GM08714 (cell line): ENCODE measurements around the gene BTN2A1.
"Not testable (repeated sequence)": the region's sequence is repeated elsewhere in the genome, so short reads cannot be mapped to it uniquely, and the experiment has no call there.

Source experiments
- H3K4me3 ChIP-seq: fragments of 200-500 bp; sonication (Bioruptor generic); 2 replicates; pipeline ENCODE4 v1.5.1; 2014; ENCODE audit warnings: mild to moderate bottlenecking, low read length, inconsistent platforms
- ZNF274 ChIP-seq: IDR thresholded peaks from 2 replicates; pipeline ENCODE4 v1.6.1; 2012; ENCODE audit warnings: mild to moderate bottlenecking, low read depth, low read length

The BTN2A1 gene

DNA sequence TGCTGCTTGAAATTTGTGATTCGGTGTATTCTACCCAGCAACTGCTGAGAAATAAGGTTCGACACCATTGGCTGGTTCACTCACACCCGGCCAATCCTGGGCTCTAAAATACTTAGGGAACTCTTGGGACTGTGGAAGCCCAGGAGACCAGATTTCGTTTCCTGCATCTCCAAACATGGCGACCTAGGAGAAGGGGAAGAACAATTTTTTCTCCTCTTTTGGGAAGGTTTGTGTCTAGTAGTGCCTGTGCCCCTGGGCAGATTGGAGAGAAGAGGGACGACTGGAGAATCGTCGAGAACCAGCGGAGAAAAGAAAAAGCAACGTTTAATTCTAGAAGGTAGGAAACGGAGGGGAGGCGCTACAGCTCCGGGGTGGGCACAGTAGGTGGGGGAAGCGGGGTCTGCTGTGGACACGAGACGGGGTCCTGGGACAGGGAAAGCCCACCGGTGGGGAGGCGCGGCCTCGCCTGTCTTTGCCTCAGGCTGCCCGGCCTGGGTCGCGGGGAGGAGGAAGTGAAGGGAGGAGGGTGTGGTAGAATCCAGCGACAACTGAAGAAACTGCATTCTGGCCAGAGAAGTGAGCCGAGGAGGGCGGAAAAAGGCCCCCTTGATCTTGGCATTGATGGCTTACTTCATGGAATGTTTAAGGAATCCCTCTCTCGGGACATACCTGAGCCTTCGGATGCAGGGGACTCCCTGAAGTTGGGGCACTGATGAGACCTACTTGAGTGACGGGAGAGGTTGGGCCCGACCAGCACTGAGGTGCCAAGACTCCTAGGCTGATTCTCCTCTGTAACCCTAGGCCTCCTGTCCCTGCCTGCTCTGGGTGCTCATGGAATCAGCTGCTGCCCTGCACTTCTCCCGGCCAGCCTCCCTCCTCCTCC is at the start of gene BTN2A1:
TSS of gene BTN2A1 (plus strand) at position 150 of the 883 bp plus-strand sequence. CDS start at position 832, 682 bp downstream.
- H3K4me3 ChIP-seq, result peak within 1 kb of the TSS; percentile 79
- no peak for TF ChIP-seq ZNF274

DNA sequence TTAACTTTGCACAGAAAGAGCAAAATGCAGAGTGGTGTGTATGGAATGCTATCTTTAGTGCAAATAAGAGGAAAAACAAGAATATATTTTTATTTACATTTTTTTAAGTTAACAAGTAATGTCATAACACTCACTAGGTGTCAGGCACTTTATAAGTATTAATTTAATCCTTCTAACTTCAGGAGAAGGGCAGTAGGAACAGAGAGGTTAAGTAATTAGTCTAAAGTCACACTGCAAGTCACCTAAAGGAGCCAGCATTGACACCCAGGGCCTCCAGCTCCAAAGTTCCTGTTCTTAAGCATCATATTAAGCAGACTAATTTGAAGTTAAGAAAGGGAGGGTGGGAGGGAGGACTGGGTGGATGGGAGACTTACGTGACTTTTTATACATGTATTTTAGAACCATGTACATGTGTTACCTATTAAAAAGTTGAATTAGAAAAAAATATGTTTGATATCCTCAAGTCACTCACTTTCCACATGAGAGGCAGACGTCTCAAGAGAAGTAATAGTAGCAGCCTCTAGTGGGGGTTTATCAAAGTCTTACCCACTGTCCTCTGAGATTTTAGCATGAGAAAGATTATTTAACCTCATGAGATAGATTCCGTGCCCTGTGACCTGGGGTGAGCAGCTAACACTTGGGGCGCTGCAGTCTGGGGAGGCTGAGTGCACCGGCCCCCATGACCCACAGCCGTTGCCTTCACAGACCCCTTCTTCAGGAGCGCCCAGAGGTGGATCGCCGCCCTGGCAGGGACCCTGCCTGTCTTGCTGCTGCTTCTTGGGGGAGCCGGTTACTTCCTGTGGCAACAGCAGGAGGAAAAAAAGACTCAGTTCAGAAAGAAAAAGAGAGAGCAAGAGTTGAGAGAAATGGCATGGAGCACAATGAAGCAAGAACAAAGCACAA is 48.7 kb upstream of the BTN2A1 start:
- no peak overlapping the region for H3K4me3 ChIP-seq
- no peak for TF ChIP-seq ZNF274

DNA sequence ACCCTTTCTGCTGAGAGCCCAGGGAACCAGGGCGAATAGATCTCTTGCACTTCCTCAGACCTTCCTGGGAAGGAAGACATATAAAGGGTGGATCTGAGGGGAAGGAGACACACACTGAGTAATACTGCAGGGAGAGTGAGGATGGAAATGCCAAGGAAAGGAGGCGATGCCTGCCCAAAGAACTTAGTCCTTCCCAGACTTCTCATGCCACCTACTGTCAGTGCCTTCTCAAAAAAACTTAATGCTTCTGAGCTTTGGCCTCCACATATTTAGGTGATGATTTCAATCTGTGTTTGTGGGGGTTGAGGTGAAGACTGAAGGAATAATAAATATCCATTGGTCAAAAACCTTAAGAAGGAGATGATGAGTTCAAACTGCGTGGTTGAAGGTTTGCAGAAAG is 46.0 kb upstream of the BTN2A1 start:
- no peak overlapping the region for H3K4me3 ChIP-seq
- no peak for TF ChIP-seq ZNF274

DNA sequence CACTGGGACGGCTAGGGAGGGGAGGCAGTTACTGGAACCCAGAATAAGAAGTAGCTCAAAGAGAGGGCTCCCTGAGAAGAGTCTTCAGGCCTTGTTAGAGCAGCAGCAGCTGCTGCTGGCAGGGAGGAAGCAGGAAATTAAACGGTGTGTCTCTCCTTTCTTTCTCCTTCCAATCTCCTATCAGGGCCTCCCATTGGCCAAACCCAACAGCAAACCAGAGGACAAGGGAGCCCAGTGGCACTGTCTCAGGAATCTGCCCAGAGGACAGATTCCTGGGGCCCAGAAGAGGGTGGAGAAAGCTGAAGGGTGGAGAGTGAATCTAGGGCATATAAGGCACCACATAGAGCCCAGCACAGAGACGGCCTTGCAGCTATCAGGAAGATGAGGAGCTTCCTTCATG is 45.5 kb upstream of the BTN2A1 start:
- TF ChIP-seq ZNF274, result no peak
- H3K4me3 ChIP-seq, result no peak overlapping the region

DNA sequence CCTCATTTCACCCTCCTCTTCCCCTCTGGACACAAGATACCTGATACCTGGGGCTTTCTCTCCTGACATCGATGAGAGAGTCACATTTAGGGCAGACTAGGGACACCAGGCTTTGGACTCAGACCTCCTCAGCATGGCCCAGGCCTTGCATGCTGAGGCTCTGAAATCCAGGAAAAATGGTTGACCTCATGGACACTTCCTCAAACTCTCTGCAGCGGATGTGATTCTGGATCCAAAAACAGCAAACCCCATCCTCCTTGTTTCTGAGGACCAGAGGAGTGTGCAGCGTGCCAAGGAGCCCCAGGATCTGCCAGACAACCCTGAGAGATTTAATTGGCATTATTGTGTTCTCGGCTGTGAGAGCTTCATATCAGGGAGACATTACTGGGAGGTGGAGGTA is 44.8 kb upstream of the BTN2A1 start:
- H3K4me3 ChIP-seq, result no peak overlapping the region
- no peak for TF ChIP-seq ZNF274

DNA sequence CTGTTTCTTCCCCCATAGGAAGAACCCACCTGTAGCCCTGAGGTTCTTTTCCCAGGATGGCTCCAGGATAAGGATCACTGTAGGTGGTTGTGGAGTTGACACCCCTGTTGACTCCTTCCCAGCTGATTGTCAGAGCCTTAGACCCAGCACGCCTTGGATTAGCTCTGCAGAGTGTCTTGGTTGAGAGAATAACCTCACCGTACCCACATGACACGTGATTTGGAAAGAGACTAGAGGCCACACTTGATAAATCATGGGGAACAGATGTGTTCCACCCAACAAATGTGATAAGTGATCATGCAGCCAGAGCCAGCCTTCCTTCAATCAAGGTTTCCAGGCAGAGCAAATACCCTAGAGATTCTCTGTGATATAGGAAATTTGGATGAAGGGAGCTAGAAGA is 43.5 kb upstream of the BTN2A1 start:
- no peak overlapping the region for H3K4me3 ChIP-seq
- TF ChIP-seq ZNF274, result no peak

DNA sequence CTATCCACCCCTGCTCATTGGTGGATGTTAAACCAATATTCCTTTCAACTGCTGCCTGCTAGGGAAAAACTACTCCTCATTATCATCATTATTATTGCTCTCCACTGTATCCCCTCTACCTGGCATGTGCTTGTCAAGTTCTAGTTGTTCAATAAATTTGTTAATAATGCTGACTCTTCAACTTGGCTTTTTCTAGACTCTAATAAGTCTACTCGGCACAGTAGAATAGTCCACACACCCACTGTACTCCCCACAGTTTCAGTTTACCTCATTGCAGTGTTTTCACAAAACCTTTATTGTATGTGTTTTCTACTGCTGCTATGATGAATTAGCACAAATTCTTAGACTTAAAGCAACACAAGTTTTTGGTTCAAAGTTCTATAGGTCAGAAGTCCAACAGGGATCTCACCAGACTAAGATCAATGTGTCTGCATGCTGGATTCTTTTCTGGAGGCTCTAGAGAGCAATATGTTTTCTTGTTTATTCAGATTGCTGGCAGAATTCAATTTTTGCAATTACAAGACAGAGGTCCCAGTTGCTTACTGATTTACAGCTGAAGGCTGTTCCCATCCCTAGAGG is 42.6 kb upstream of the BTN2A1 start:
- no peak overlapping the region for H3K4me3 ChIP-seq
- TF ChIP-seq ZNF274, result no peak

DNA sequence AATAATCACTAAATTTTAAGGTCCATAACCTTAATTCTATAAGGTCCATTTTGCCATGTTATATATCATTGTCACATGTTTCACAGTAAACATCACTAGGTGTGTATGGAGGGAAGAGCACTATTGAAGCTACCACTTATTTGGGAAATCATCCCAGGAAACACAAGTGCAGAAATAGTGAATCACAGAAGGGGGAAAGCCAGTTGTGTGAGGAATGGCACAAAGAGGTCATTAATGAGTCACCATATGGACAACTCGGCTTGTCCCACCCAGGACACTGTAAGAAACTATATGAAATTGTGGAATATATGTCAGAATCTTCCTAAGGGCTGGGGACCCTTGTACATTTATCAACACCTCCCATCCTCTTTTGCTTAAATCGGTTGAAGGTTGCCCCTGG is 42.0 kb upstream of the BTN2A1 start:
- H3K4me3 ChIP-seq, result no peak overlapping the region
- no peak for TF ChIP-seq ZNF274

DNA sequence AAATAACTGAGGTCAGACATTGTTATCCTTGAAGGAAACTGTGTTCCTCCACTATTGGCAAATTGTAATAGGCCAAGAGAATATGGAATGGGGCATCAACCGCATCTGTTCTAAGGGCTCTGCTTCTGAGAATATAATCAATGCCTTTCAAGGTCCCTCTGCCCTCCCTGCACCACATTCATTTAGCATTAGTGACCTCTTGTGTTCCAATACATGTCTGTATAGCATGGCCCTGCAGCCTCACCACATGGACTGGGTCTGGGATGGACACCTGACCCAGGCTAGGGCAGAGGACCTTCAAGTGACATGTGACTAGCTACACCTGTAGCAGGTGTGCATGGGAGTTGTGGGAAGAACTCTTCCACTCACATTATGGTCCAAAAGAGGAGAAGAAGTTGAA is 41.5 kb upstream of the BTN2A1 start:
- no peak overlapping the region for H3K4me3 ChIP-seq
- no peak for TF ChIP-seq ZNF274

DNA sequence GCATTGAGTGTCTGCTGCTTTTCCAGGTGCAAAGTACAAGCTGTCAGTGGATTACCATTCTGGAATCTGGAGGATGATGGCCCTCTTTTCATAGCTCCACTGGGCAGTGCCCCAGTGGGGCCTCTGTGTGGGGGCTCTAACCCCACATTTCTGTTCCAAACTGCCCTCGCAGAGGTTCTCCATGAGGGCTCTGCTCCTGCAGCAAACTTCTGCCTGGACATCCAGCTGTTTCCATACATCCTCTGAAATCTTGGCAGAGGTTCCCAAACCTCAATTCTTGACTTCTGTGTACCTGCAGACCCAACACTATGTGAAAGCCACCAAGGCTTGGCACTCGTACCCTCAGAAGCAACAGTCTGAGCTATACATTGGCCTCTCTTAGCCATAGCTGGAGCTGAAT is 39.7 kb upstream of the BTN2A1 start:
- not testable (repeated sequence) for H3K4me3 ChIP-seq

DNA sequence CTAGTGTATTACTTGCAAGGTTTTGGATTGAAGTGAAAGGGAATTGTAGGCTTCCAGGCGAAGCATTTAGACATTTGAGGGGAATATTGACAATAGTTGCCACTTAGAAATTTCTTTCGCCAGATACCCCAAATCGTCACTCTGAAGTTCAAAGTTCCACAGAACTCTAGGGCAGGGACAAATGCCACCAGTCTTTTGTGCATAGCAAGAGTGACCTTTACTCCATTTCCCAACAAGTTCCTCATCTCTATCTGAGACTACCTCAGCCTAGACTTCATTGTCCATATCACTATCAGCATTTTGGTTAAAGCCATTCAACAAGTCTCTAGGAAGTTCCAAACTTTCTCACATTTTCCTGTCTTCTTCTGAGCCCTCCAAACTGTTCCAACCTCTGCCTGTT is 39.0 kb upstream of the BTN2A1 start:
- H3K4me3 ChIP-seq, result not testable (repeated sequence)

DNA sequence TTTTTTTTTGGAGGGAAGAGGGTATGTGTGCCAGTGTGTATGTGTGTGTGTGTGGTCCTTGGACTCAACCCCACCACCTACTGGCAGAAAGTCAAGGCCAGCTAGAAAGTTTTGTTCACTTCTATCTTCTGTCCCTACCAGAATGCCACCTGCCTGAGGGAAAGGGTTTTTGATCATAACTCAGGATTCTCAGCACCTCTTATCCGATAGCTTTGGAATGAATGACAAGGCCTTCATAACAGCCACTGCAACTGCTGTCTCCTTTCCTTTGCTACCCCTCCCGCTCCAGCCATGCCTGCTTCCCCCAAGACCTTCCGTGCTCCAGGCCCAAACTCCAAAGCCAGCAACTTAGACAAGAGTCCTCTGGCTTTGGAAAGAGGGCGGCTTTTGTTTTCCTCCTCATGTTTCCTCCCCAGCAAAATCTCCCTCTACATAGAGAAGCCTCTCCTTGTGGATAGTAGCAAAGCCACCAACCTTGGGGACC is 37.0 kb upstream of the BTN2A1 start:
- TF ChIP-seq ZNF274, result no peak
- H3K4me3 ChIP-seq, result peak overlapping the region; percentile 93; the same call in 1 of the 2 replicates

DNA sequence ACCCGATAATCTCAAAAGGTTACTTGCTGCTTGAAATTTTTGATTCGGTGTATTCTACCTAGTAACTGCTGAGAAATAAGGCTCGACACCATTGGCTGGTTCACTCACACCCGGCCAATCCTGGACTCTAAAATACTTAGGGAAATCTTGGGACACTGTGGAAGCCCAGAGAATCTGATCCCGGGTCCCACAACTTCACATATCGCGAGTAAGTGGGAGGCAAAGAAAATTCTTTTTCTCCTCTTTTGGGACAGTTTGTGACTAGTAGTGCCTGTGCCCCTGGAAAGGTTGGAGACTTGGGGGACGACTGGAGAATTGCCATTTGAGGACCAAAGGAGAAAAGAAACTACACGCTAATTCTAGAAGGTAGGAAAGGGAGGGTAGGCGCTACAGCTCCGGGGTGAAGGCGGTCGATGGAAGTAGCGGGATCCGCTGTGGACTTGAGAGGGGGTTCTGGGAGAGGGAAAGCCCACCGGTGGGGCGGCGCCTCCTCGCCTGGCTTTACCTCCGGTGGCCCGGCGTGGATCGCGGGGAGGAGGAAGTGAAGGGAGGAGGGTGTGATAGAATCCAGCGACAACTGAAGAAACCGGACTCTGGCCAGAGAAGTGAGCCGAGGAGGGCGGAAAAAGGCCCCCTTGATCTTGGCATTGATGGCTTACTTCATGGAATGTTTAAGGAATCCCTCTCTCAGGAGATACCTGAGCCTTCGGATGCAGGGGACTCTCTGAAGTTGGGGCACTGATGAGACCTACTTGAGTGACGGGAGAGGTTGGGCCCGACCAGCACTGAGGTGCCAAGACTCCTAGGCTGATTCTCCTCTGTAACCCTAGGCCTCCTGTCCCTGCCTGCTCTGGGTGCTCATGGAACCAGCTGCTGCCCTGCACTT is 36.3 kb upstream of the BTN2A1 start:
- no peak for TF ChIP-seq ZNF274
- H3K4me3 ChIP-seq, result peak overlapping the region; percentile 93
